Measurements from ENCODE around the gene CGB1. TPM values are rescaled to one million over a fixed set of nuclear protein-coding genes. Genes with fewer than 3 reads are reported as not detected.

The CGB1 gene
- total and polyA plus RNA-seq, 2 donors from 2014 or later: not detected

- Histone ChIP-seq H3K27ac (ENCODE audit: low read depth in 2 of 2, low read length in 2 of 2) (no peak overlapping the region), H3K4me3 (ENCODE audit: low read length in 3 of 3) (no peak overlapping the region), H3K9ac (ENCODE audit: low read length in 3 of 3) (no peak overlapping the region), H3K4me1 (ENCODE audit: control insufficient read depth in 2 of 3, insufficient read depth in 2 of 3, low read depth in 1 of 3, low read length in 3 of 3) (peaks cover 0 to 18% (median 6%) of the 10 kb centered on the region in 3 donors), H3K36me3 (ENCODE audit: control insufficient read depth in 2 of 3, insufficient read depth in 3 of 3, low read length in 3 of 3) (peaks cover 3 to 35% (median 19%) of the 10 kb centered on the region in 3 donors), H3K9me3 (ENCODE audit: control insufficient read depth in 2 of 3, insufficient read depth in 1 of 3, low read length in 3 of 3) (no peaks in the 10 kb centered on the region), H3K27me3 (ENCODE audit: control insufficient read depth, insufficient read depth, low read length) (no peaks in the 10 kb centered on the region)
- DNase-seq (no peak), FAIRE-seq (no peak)
- no peak for TF ChIP-seq CTCF (IDR thresholded peaks at IDR 0.05; ENCODE audit: borderline replicate concordance, extremely low read depth, insufficient read depth)
- intact Hi-C loops (cut with DNase I): no loop called here
These were observed 49.4 kb downstream of the CGB1 start for GRCh38 chr19:48987323-48987722.

GRCh38 chr19:48986211-48986610 is 50.5 kb downstream of the CGB1 start:
- Histone ChIP-seq H3K9ac (ENCODE audit: low read length in 3 of 3) (no peak overlapping the region), H3K4me3 (ENCODE audit: low read length in 3 of 3) (no peak overlapping the region), H3K27ac (ENCODE audit: low read depth in 2 of 2, low read length in 2 of 2) (no peak overlapping the region), H3K9me3 (ENCODE audit: control insufficient read depth in 2 of 3, insufficient read depth in 1 of 3, low read length in 3 of 3) (no peaks in the 10 kb centered on the region), H3K36me3 (ENCODE audit: control insufficient read depth in 2 of 3, insufficient read depth in 3 of 3, low read length in 3 of 3) (peaks cover 3 to 35% (median 19%) of the 10 kb centered on the region in 3 donors), H3K4me1 (ENCODE audit: control insufficient read depth in 2 of 3, insufficient read depth in 2 of 3, low read depth in 1 of 3, low read length in 3 of 3) (peaks cover 0 to 10% (median 6%) of the 10 kb centered on the region in 3 donors), H3K27me3 (ENCODE audit: control insufficient read depth, insufficient read depth, low read length) (no peaks in the 10 kb centered on the region)
- FAIRE-seq (no peak), DNase-seq (no peak)
- intact Hi-C loops (cut with DNase I): no loop called here
- TF ChIP-seq CTCF (IDR thresholded peaks at IDR 0.05; ENCODE audit: borderline replicate concordance, extremely low read depth, insufficient read depth): no peak

- no peak for TF ChIP-seq CTCF (IDR thresholded peaks at IDR 0.05; ENCODE audit: borderline replicate concordance, extremely low read depth, insufficient read depth)
- no peak overlapping the region for H3K4me3 ChIP-seq (ENCODE audit: low read length in 3 of 3)
- no peak overlapping the region for H3K27ac ChIP-seq (ENCODE audit: low read depth in 2 of 2, low read length in 2 of 2)
- no peak for FAIRE-seq
- DNase-seq: no peak
- H3K36me3 ChIP-seq (ENCODE audit: control insufficient read depth in 2 of 3, insufficient read depth in 3 of 3, low read length in 3 of 3): peaks cover 3 to 35% (median 19%) of the 10 kb centered on the region in 3 donors
- no peaks in the 10 kb centered on the region for H3K27me3 ChIP-seq (ENCODE audit: control insufficient read depth, insufficient read depth, low read length)
- peaks cover 0 to 6% (median 5%) of the 10 kb centered on the region in 3 donors for H3K4me1 ChIP-seq (ENCODE audit: control insufficient read depth in 2 of 3, insufficient read depth in 2 of 3, low read depth in 1 of 3, low read length in 3 of 3)
- intact Hi-C loops (cut with DNase I): no loop called here
- H3K9me3 ChIP-seq (ENCODE audit: control insufficient read depth in 2 of 3, insufficient read depth in 1 of 3, low read length in 3 of 3): no peaks in the 10 kb centered on the region
- no peak overlapping the region for H3K9ac ChIP-seq (ENCODE audit: low read length in 3 of 3)
These were observed 51.0 kb downstream of the CGB1 start for GRCh38 chr19:48985711-48986110.

Small RNAs within 50 kb of the gene (microRNA-seq; reads per million reads assigned to microRNA genes)
- gene MIR6798: not detected

Other genes starting within 250 kb of the CGB1 start
- 55.3 TPM for gene BCAT2, start 225.9 kb downstream of the CGB1 start, total RNA-seq
- gene BCAT2, start 225.9 kb downstream of the CGB1 start, polyA plus RNA-seq (ENCODE audit: insufficient read depth, low read depth, low replicate concordance): 69.4 TPM
- 5.2 TPM for gene HSD17B14, start 200.4 kb downstream of the CGB1 start, total RNA-seq
- 141 TPM for gene HSD17B14, start 200.4 kb downstream of the CGB1 start, polyA plus RNA-seq (ENCODE audit: insufficient read depth, low read depth, low replicate concordance)
- 79.1 TPM for gene PLEKHA4, start 168.3 kb downstream of the CGB1 start, total RNA-seq
- 22.9 TPM for gene PLEKHA4, start 168.3 kb downstream of the CGB1 start, polyA plus RNA-seq (ENCODE audit: insufficient read depth, low read depth, low replicate concordance)
- 45.1 TPM for gene PPP1R15A, start 164.5 kb downstream of the CGB1 start, total RNA-seq
- 24.7 TPM for gene PPP1R15A, start 164.5 kb downstream of the CGB1 start, polyA plus RNA-seq (ENCODE audit: insufficient read depth, low read depth, low replicate concordance)
- gene TULP2, start 138.2 kb downstream of the CGB1 start, total RNA-seq: not detected
- not detected for gene TULP2, start 138.2 kb downstream of the CGB1 start, polyA plus RNA-seq (ENCODE audit: insufficient read depth, low read depth, low replicate concordance)
- gene NUCB1, start 136.6 kb downstream of the CGB1 start, total RNA-seq: 265 TPM
- 503 TPM for gene NUCB1, start 136.6 kb downstream of the CGB1 start, polyA plus RNA-seq (ENCODE audit: insufficient read depth, low read depth, low replicate concordance)
- 0.60 TPM for gene DHDH, start 103.2 kb downstream of the CGB1 start, total RNA-seq
- 26.3 TPM for gene DHDH, start 103.2 kb downstream of the CGB1 start, polyA plus RNA-seq (ENCODE audit: insufficient read depth, low read depth, low replicate concordance)
- gene BAX, start 82.0 kb downstream of the CGB1 start, total RNA-seq: 76.7 TPM
- 141 TPM for gene BAX, start 82.0 kb downstream of the CGB1 start, polyA plus RNA-seq (ENCODE audit: insufficient read depth, low read depth, low replicate concordance)
- gene FTL, start 71.6 kb downstream of the CGB1 start, total RNA-seq: 1,841 TPM
- 17,016 TPM for gene FTL, start 71.6 kb downstream of the CGB1 start, polyA plus RNA-seq (ENCODE audit: insufficient read depth, low read depth, low replicate concordance)
- gene GYS1, start 43.6 kb downstream of the CGB1 start, total RNA-seq: 41.5 TPM
- 23.9 TPM for gene GYS1, start 43.6 kb downstream of the CGB1 start, polyA plus RNA-seq (ENCODE audit: insufficient read depth, low read depth, low replicate concordance)
- 57.0 TPM for gene RUVBL2, start 43.0 kb downstream of the CGB1 start, total RNA-seq
- 83.6 TPM for gene RUVBL2, start 43.0 kb downstream of the CGB1 start, polyA plus RNA-seq (ENCODE audit: insufficient read depth, low read depth, low replicate concordance)
- gene LHB, start 19.8 kb downstream of the CGB1 start, total RNA-seq: not detected
- gene LHB, start 19.8 kb downstream of the CGB1 start, polyA plus RNA-seq (ENCODE audit: insufficient read depth, low read depth, low replicate concordance): not detected
- not detected for gene CGB3, start 12.6 kb downstream of the CGB1 start, total RNA-seq
- not detected for gene CGB3, start 12.6 kb downstream of the CGB1 start, polyA plus RNA-seq (ENCODE audit: insufficient read depth, low read depth, low replicate concordance)
- not detected for gene CGB2, start 5.0 kb downstream of the CGB1 start, total RNA-seq
- not detected for gene CGB2, start 5.0 kb downstream of the CGB1 start, polyA plus RNA-seq (ENCODE audit: insufficient read depth, low read depth, low replicate concordance)
- not detected for gene CGB5, start 7.0 kb upstream of the CGB1 start, total RNA-seq
- gene CGB5, start 7.0 kb upstream of the CGB1 start, polyA plus RNA-seq (ENCODE audit: insufficient read depth, low read depth, low replicate concordance): not detected
- gene CGB8, start 12.2 kb upstream of the CGB1 start, total RNA-seq: not detected
- not detected for gene CGB8, start 12.2 kb upstream of the CGB1 start, polyA plus RNA-seq (ENCODE audit: insufficient read depth, low read depth, low replicate concordance)
- gene CGB7, start 20.9 kb upstream of the CGB1 start, total RNA-seq: not detected
- gene CGB7, start 20.9 kb upstream of the CGB1 start, polyA plus RNA-seq (ENCODE audit: insufficient read depth, low read depth, low replicate concordance): not detected
- gene NTF4, start 27.9 kb upstream of the CGB1 start, total RNA-seq: 0.28 TPM
- not detected for gene NTF4, start 27.9 kb upstream of the CGB1 start, polyA plus RNA-seq (ENCODE audit: insufficient read depth, low read depth, low replicate concordance)
- gene KCNA7, start 35.8 kb upstream of the CGB1 start, total RNA-seq: not detected
- not detected for gene KCNA7, start 35.8 kb upstream of the CGB1 start, polyA plus RNA-seq (ENCODE audit: insufficient read depth, low read depth, low replicate concordance)
- 203 TPM for gene SNRNP70, start 48.6 kb upstream of the CGB1 start, total RNA-seq
- gene SNRNP70, start 48.6 kb upstream of the CGB1 start, polyA plus RNA-seq (ENCODE audit: insufficient read depth, low read depth, low replicate concordance): 144 TPM
- 4.7 TPM for gene LIN7B, start 77.5 kb upstream of the CGB1 start, total RNA-seq
- gene LIN7B, start 77.5 kb upstream of the CGB1 start, polyA plus RNA-seq (ENCODE audit: insufficient read depth, low read depth, low replicate concordance): 9.7 TPM
- 0.82 TPM for gene C19orf73, start 82.2 kb upstream of the CGB1 start, total RNA-seq
- gene C19orf73, start 82.2 kb upstream of the CGB1 start, polyA plus RNA-seq (ENCODE audit: insufficient read depth, low read depth, low replicate concordance): 3.9 TPM
- gene PPFIA3, start 82.6 kb upstream of the CGB1 start, total RNA-seq: 7.1 TPM
- 20.0 TPM for gene PPFIA3, start 82.6 kb upstream of the CGB1 start, polyA plus RNA-seq (ENCODE audit: insufficient read depth, low read depth, low replicate concordance)
- 7.0 TPM for gene HRC, start 118.5 kb upstream of the CGB1 start, total RNA-seq
- 4.2 TPM for gene HRC, start 118.5 kb upstream of the CGB1 start, polyA plus RNA-seq (ENCODE audit: insufficient read depth, low read depth, low replicate concordance)
- 89.1 TPM for gene TRPM4, start 120.9 kb upstream of the CGB1 start, total RNA-seq
- 47.6 TPM for gene TRPM4, start 120.9 kb upstream of the CGB1 start, polyA plus RNA-seq (ENCODE audit: insufficient read depth, low read depth, low replicate concordance)

Data from kidney (tissue), 14 donors.